HepG2 (cell line): ENCODE results near the gene HAPLN2. TPM values are rescaled to one million over a fixed set of nuclear protein-coding genes. Genes with fewer than 3 reads are reported as not detected.
A peak's percentile ranks its signal among the peaks of the same experiment; 100 is the strongest.

Experiments used
- ATAC-seq: fragments of 200-7000 bp; cut with Tn5 transposase; 3 replicates; pipeline ENCODE4 v1.9.1; 2020; ENCODE audit warnings: mild to moderate bottlenecking, moderate library complexity
- Bru-seq: library from RNA; stranded (reverse); fragments of 400-500 nt; gene quantifications from one replicate; lab custom pipeline; 2021; lab: Mats Ljungman, UMichigan
- BruChase-seq, 2 experiments: library from RNA; stranded (reverse); fragments of 400-500 nt; gene quantifications; one replicate each; lab custom pipeline; 2021; lab: Mats Ljungman, UMichigan
- BruUV-seq: library from RNA; stranded (reverse); fragments of 400-500 nt; replicated peaks from 2 replicates; lab custom pipeline; 2021; lab: Mats Ljungman, UMichigan
- CTCF ChIA-PET: fragments of 300-600 bp; formaldehyde crosslinking; extraction: SDS; loops from one replicate; lab custom pipeline; 2021; ENCODE audit warnings: low total read pairs, inconsistent platforms, low intra/inter-chr PET ratio; lab: Yijun Ruan, JAX
- POLR2A ChIA-PET: fragments of 350-600 bp; sonication (Branson Sonifier 250); formaldehyde crosslinking; loops from one replicate; lab custom pipeline; 2020; ENCODE audit warnings: antibody characterized with exemption, inconsistent platforms; lab: Yijun Ruan, JAX
- DNase-seq: peaks from one replicate; pipeline ENCODE4 v3.0.0-alpha.2; 2015; ENCODE audit warnings: low spot score
- FAIRE-seq: peaks from 3 replicates; lab custom pipeline; 2011; peaks lifted over from hg19 to GRCh38; lab: Jason Lieb, UNC
- H2AFZ ChIP-seq: one replicate; pipeline ENCODE4 v1.6.1; 2011; ENCODE audit warnings: low read length, inconsistent platforms
- H3K27ac ChIP-seq: fragments of 300-600 bp; 3 replicates; pipeline ENCODE4 v1.8.0; 2011; ENCODE audit warnings: mixed run types, mild to moderate bottlenecking, mixed read lengths, low read length, inconsistent platforms; ENCODE audit not compliant: insufficient read depth; ENCODE audit errors: extremely low read length
- H3K27me3 ChIP-seq, 2 experiments: fragments of 200-600 bp in 1 of 2; 2 replicates in 1 of 2; 3 replicates in 1 of 2; pipeline versions ENCODE4 v1.6.0 to v1.8.0; 2011; ENCODE audit warnings: low read length in 2 of 2, mild to moderate bottlenecking in 2 of 2, moderate library complexity in 2 of 2, inconsistent platforms in 1 of 2; ENCODE audit not compliant: insufficient read depth in 2 of 2, control insufficient read depth in 1 of 2
- H3K36me3 ChIP-seq, 2 experiments: fragments of 200-600 bp in 1 of 2; replicated peaks in 1 of 2; 2 replicates in 1 of 2; 3 replicates in 1 of 2; pipeline versions ENCODE4 v1.5.1 to v1.8.0; 2011; ENCODE audit warnings: low read length in 2 of 2, inconsistent platforms in 1 of 2; ENCODE audit not compliant: insufficient read depth in 2 of 2, control insufficient read depth in 1 of 2
- H3K4me1 ChIP-seq: 2 replicates; pipeline ENCODE4 v1.5.1; 2012; ENCODE audit warnings: low read length, inconsistent platforms; ENCODE audit not compliant: insufficient read depth
- H3K4me2 ChIP-seq: 2 replicates; pipeline ENCODE4 v1.6.0; 2011; ENCODE audit warnings: low read depth, low read length, inconsistent platforms
- H3K4me3 ChIP-seq, 3 experiments: fragments of 200-600 bp in 1 of 3; sonication (generic), shearing (Covaris generic) in 1 of 3; replicated peaks in 1 of 3; 2 replicates each; pipeline ENCODE4 v1.5.1; 2011 to 2016; ENCODE audit warnings: low read length in 3 of 3, inconsistent platforms in 2 of 3, low read depth in 2 of 3, mild to moderate bottlenecking in 2 of 3, control low read depth in 1 of 3, mixed read lengths in 1 of 3; ENCODE audit not compliant: insufficient read depth in 1 of 3
- H3K79me2 ChIP-seq: one replicate; pipeline ENCODE4 v1.6.1; 2011; ENCODE audit warnings: low read length, inconsistent platforms; ENCODE audit not compliant: insufficient read depth
- H3K9ac ChIP-seq: 2 replicates; pipeline ENCODE4 v1.6.0; 2011; ENCODE audit warnings: mild to moderate bottlenecking, low read depth, low read length, inconsistent platforms; ENCODE audit not compliant: insufficient read depth
- H3K9me3 ChIP-seq: 2 replicates; pipeline ENCODE4 v1.5.1; 2012; ENCODE audit warnings: mild to moderate bottlenecking, low read length
- H4K20me1 ChIP-seq: 2 replicates; pipeline ENCODE4 v1.6.0; 2011; ENCODE audit warnings: inconsistent platforms, mild to moderate bottlenecking, low read length, moderate library complexity; ENCODE audit not compliant: insufficient read depth
- CTCF ChIP-seq: sonication (generic); formaldehyde crosslinking; IDR thresholded peaks from 2 replicates; pipeline ENCODE4 v1.5.0; 2020; ENCODE audit warnings: mild to moderate bottlenecking, missing genetic modification reagents, moderate library complexity
- FOXA1 ChIP-seq, 2 experiments: fragments of 450-650 bp in 1 of 2; sonication (generic) in 1 of 2; formaldehyde crosslinking in 1 of 2; IDR thresholded peaks; 2 replicates each; pipeline versions ENCODE4 v1.4.0 to v1.6.1; 2016 to 2020; ENCODE audit warnings: missing genetic modification reagents in 1 of 2
- MAF1 ChIP-seq: sonication (generic); formaldehyde crosslinking; IDR thresholded peaks from 2 replicates; pipeline ENCODE4 v1.5.0; 2020; ENCODE audit warnings: missing genetic modification reagents, borderline replicate concordance
- PAF1 ChIP-seq: IDR thresholded peaks from 2 replicates; pipeline ENCODE4 v1.6.1; 2016; ENCODE audit warnings: missing genetic modification reagents, missing compliant biosample characterization
- SMC3 ChIP-seq: IDR thresholded peaks from 2 replicates; pipeline ENCODE4 v1.6.1; 2011; ENCODE audit warnings: low read length, improper control_type of control experiment
- XRCC5 ChIP-seq: fragments of 200-400 bp; formaldehyde crosslinking; optimal IDR thresholded peaks from 2 replicates; pipeline ENCODE3; 2017; ENCODE audit warnings: mild to moderate bottlenecking, low read length
- WGBS: methylation state at CpG from one replicate; pipeline ENCODE4 v1.1.6; 2017; ENCODE audit warnings: low lambda C conversion rate; 5-methylcytosine and 5-hydroxymethylcytosine counted together
- in situ Hi-C: cut with HindIII; loops from 2 replicates; pipeline ENCODE4 v1.10.0; 2017; ENCODE audit warnings: low pct_unique_long_range_greater_than_20kb; ENCODE audit not compliant: extremely low pct_ligation_motif_present
- intact Hi-C: fragments of 100-400 bp; cut with micrococcal nuclease; formaldehyde crosslinking; loops from one replicate; pipeline ENCODE4 v1.10.0; 2022; ENCODE audit not compliant: unreplicated experiment
- long read RNA-seq, 2 experiments: library from RNA in 1 of 2; library from polyadenylated mRNA in 1 of 2; stranded (forward) in 1 of 2; unstranded in 1 of 2; transcript quantifications; one replicate each; pipeline ENCODE4 v2.0.0, GENCODE V29; 2019 to 2022
- polyA minus RNA-seq, 3 experiments: library from RNA; depleted of rRNA, polyadenylated mRNA; stranded (reverse); fragments of >200 nt; gene quantifications; 2 replicates each; pipeline ENCODE4 v1.2.3, GENCODE V29; 2011; ENCODE audit warnings: low replicate concordance in 1 of 3
- polyA plus RNA-seq, 8 experiments: library from polyadenylated mRNA; depleted of rRNA in 3 of 8; stranded (reverse) in 7 of 8; unstranded in 1 of 8; fragments of >200 nt; fragmentation: Illumina TruSeq in 4 of 8; extraction: Trizol in 4 of 8; gene quantifications; 2 replicates each; pipeline versions ENCODE4 v1.2.1 to v1.2.3, GENCODE V29; 2011 to 2016; ENCODE audit warnings: low read depth in 4 of 8, missing spikeins in 1 of 8, mixed read lengths in 1 of 8; ENCODE audit not compliant: insufficient read depth in 1 of 8
- total RNA-seq, 5 experiments: library from RNA; depleted of rRNA; stranded (reverse); fragments of >200 nt; fragmentation: Illumina TruSeq; extraction: Trizol; gene quantifications; 2 replicates each; pipeline ENCODE4 v1.2.3, GENCODE V29; 2016; ENCODE audit warnings: low read depth in 1 of 5

The HAPLN2 gene
- total RNA-seq (2016; rRNA removed; fragmentation: Illumina TruSeq; extraction: Trizol) (not detected in 2 replicates), polyA plus RNA-seq (2011; rRNA removed) (0.09 TPM in 1 of 2 replicates, not detected in the other), polyA minus RNA-seq (2011; rRNA and poly(A)+ RNA removed; ENCODE audit: low replicate concordance) (not detected in 2 replicates), Bru-seq, nascent RNA (percentile 10 among the genes with signal in this experiment), BruChase-seq, experiment 1, labeled RNA remaining after a 6-hour chase (percentile 11 among the genes with signal in this experiment), BruChase-seq, experiment 2, labeled RNA remaining after a 2-hour chase (not detected)
- total RNA-seq (2016; cell fraction: cytosol; rRNA removed; fragmentation: Illumina TruSeq; extraction: Trizol; ENCODE audit: low read depth): not detected in 2 replicates
- not detected in 2 replicates for total RNA-seq (2016; cell fraction: insoluble cytoplasmic fraction; rRNA removed; fragmentation: Illumina TruSeq; extraction: Trizol)
- not detected in 2 replicates for total RNA-seq (2016; cell fraction: membrane; rRNA removed; fragmentation: Illumina TruSeq; extraction: Trizol)
- total RNA-seq (2016; cell fraction: nucleus; rRNA removed; fragmentation: Illumina TruSeq; extraction: Trizol): not detected in 2 replicates
- not detected in 2 replicates for polyA plus RNA-seq (2011; cell fraction: cytosol; rRNA removed)
- polyA plus RNA-seq (2011; cell fraction: nucleus; rRNA removed): 0.40 and 0.62 TPM in 2 replicates
- polyA plus RNA-seq (2012): 0.19 TPM in 1 of 2 replicates, not detected in the other
- not detected in 2 replicates for polyA plus RNA-seq (2016; cell fraction: cytosol; fragmentation: Illumina TruSeq; extraction: Trizol; ENCODE audit: low read depth)
- polyA plus RNA-seq (2016; cell fraction: insoluble cytoplasmic fraction; fragmentation: Illumina TruSeq; extraction: Trizol; ENCODE audit: low read depth): not detected in 2 replicates
- polyA plus RNA-seq (2016; cell fraction: membrane; fragmentation: Illumina TruSeq; extraction: Trizol; ENCODE audit: low read depth): not detected in 2 replicates
- polyA plus RNA-seq (2016; cell fraction: nucleus; fragmentation: Illumina TruSeq; extraction: Trizol; ENCODE audit: insufficient read depth, low read depth): not detected in 2 replicates
- not detected in 2 replicates for polyA minus RNA-seq (2011; cell fraction: cytosol; rRNA and poly(A)+ RNA removed)
- not detected in 2 replicates for polyA minus RNA-seq (2011; cell fraction: nucleus; rRNA and poly(A)+ RNA removed)
- long read RNA-seq, experiment 1: 0 reads
- long read RNA-seq, experiment 2: 0 reads

DNA sequence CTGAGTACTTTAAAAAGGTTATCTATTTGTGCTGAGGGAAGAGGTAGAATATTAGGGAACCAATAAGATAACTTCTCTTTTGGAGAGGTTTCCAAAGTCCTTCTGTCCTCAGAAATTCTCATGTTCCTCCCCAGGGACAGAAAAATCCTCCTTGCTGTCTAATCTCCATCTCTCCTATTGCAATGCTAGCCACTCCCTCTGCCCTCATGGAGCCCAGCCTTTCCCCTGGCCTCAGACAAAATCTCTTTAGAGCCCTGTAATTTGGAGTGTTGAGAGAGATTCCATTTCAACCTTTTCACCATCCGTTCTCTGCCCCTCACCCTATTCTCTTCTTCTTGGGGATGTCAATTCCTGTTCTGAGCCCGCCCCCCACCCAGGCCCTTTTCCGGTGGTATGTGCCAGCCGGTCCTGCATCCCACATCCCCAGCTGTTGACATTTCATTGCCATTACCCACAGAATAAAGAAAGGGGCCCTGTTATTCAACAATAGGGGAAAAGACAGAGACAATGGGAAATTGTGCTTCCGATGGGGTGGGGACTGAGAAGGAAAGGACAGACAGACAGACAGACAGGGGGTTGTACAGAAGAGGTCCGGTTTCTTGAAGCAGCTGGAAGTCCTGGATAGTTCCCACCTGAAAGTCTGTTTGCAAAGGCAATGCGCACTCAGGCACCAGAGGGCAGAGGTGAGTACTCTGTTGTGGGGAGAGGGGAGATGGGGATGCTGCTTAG is at the start of gene HAPLN2:
Gene HAPLN2 (plus strand): TSS at position 563 of the 729 bp plus-strand sequence. CDS start 4,076 bp downstream, outside the sequence.
- H3K4me2 ChIP-seq: no peak within 1 kb of the TSS

More for the DNA sequence above, at the start of gene HAPLN2:
- Histone ChIP-seq H4K20me1 (no peaks in the 10 kb centered on the region), H3K27ac (no peak within 1 kb of the TSS), H3K9me3 (no peaks in the 10 kb centered on the region), H3K4me1 (peaks cover 37% of the 10 kb centered on the region), H3K36me3 (no peaks in the 10 kb centered on the region), H2AFZ (no peak within 1 kb of the TSS), H3K27me3 (peaks cover 12 to 34% of the 10 kb centered on the region in 2 experiments), H3K79me2 (no peaks in the 10 kb centered on the region), H3K4me3 (no peak within 1 kb of the TSS), H3K9ac (no peak within 1 kb of the TSS)
- in situ Hi-C loops (no loop called here), intact Hi-C loops (no loop called here)
- peak; percentile 38 for DNase-seq
- no TSS peak for BruUV-seq
- FAIRE-seq: peak; percentile 87
- whole genome bisulfite sequencing: 6% methylated on average over 7 of the region's 7 CpGs
- TF ChIP-seq SMC3 (peak; percentile 43; the same call in 1 of the 2 replicates), MAF1 (no peak), CTCF (CRISPR knock-in tag) (peak; percentile 74), FOXA1 (IDR thresholded peaks at IDR 0.05) (no peak), FOXA1 (CRISPR knock-in tag; IDR thresholded peaks at IDR 0.05) (peak; percentile 59), XRCC5 (peak; percentile 65), PAF1 (no peak)
- ATAC-seq: peak; percentile 72
- ChIA-PET POLR2A (no interaction called here), CTCF (interaction anchor here (0.7 to 1.6 kb wide), 3 partner anchors 38 to 191 kb away, joined by 3 to 4 read pairs (median 3); partner anchors contain the start of gene NES)
